Osteocyte (in vitro differentiated cells): ENCODE results near the gene ADRA2B. TPM values are rescaled to one million over a fixed set of nuclear protein-coding genes. Genes with fewer than 3 reads are reported as not detected.
A peak's percentile ranks its signal among the peaks of the same experiment; 100 is the strongest.
"Not testable (repeated sequence)": the region's sequence is repeated elsewhere in the genome, so short reads cannot be mapped to it uniquely, and the experiment has no call there.

Experiments used
- DNase-seq: peaks from one replicate; pipeline ENCODE4 v3.0.0; 2021; ENCODE audit warnings: mixed read lengths; ENCODE audit not compliant: unreplicated experiment; ENCODE audit errors: extremely low spot score
- H3K27ac Mint-ChIP-seq: one replicate; pipeline ENCODE4 v1.8.0; 2021; ENCODE audit warnings: mild to moderate bottlenecking, mixed read lengths; ENCODE audit not compliant: unreplicated experiment
- H3K27me3 Mint-ChIP-seq: one replicate; pipeline ENCODE4 v1.8.0; 2021; ENCODE audit warnings: mixed read lengths; ENCODE audit not compliant: unreplicated experiment
- H3K36me3 Mint-ChIP-seq: one replicate; pipeline ENCODE4 v1.8.0; 2021; ENCODE audit warnings: mixed read lengths; ENCODE audit not compliant: unreplicated experiment
- H3K4me1 Mint-ChIP-seq: one replicate; pipeline ENCODE4 v1.8.0; 2021; ENCODE audit warnings: mixed read lengths; ENCODE audit not compliant: unreplicated experiment
- H3K4me3 Mint-ChIP-seq: one replicate; pipeline ENCODE4 v1.8.0; 2021; ENCODE audit warnings: mild to moderate bottlenecking, moderate library complexity, mixed read lengths; ENCODE audit not compliant: unreplicated experiment
- H3K9me3 Mint-ChIP-seq: one replicate; pipeline ENCODE4 v1.8.0; 2021; ENCODE audit warnings: mixed read lengths; ENCODE audit not compliant: unreplicated experiment
- total RNA-seq: library from RNA; stranded (reverse); gene quantifications from 2 replicates; pipeline ENCODE4 v1.2.1, GENCODE V29; 2021
- TF ChIP-seq, protein P1 (sequence below): fragments of 200-600 bp; sonication (generic); IDR thresholded peaks from 2 replicates; pipeline ENCODE4 v1.5.0; 2021; ENCODE audit warnings: antibody characterized with exemption, mild to moderate bottlenecking, moderate library complexity

Gene ADRA2B
- total RNA-seq, 1 donor from 2014 or later, result not detected

DNA sequence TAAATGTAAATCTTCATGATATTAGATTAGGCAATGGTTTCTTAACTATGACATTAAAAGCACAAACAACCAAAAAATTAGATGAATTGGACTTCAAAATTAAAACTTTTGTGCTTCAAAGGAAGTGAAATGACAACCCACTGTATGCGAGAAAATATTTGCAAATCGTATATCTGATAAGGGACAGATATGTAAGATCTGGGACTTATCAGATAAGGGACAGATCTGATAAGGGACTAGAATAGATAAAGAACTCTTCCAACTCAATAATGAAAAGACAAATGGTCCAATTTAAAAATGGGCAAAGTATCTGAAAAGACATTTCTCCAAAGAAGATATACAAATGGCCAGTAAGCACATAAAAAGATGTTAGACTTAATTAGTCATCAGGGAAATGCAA lies 29.2 kb downstream of the ADRA2B start:
- TF ChIP-seq, protein P1, sequence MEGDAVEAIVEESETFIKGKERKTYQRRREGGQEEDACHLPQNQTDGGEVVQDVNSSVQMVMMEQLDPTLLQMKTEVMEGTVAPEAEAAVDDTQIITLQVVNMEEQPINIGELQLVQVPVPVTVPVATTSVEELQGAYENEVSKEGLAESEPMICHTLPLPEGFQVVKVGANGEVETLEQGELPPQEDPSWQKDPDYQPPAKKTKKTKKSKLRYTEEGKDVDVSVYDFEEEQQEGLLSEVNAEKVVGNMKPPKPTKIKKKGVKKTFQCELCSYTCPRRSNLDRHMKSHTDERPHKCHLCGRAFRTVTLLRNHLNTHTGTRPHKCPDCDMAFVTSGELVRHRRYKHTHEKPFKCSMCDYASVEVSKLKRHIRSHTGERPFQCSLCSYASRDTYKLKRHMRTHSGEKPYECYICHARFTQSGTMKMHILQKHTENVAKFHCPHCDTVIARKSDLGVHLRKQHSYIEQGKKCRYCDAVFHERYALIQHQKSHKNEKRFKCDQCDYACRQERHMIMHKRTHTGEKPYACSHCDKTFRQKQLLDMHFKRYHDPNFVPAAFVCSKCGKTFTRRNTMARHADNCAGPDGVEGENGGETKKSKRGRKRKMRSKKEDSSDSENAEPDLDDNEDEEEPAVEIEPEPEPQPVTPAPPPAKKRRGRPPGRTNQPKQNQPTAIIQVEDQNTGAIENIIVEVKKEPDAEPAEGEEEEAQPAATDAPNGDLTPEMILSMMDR, result no peak
- Mint-ChIP-seq H3K36me3 (no peaks in the 10 kb centered on the region), H3K27ac (no peak overlapping the region), H3K9me3 (no peaks in the 10 kb centered on the region), H3K4me3 (no peak overlapping the region), H3K4me1 (peaks cover 3% of the 10 kb centered on the region), H3K27me3 (peaks cover 19% of the 10 kb centered on the region)
- DNase-seq, result no peak

DNA sequence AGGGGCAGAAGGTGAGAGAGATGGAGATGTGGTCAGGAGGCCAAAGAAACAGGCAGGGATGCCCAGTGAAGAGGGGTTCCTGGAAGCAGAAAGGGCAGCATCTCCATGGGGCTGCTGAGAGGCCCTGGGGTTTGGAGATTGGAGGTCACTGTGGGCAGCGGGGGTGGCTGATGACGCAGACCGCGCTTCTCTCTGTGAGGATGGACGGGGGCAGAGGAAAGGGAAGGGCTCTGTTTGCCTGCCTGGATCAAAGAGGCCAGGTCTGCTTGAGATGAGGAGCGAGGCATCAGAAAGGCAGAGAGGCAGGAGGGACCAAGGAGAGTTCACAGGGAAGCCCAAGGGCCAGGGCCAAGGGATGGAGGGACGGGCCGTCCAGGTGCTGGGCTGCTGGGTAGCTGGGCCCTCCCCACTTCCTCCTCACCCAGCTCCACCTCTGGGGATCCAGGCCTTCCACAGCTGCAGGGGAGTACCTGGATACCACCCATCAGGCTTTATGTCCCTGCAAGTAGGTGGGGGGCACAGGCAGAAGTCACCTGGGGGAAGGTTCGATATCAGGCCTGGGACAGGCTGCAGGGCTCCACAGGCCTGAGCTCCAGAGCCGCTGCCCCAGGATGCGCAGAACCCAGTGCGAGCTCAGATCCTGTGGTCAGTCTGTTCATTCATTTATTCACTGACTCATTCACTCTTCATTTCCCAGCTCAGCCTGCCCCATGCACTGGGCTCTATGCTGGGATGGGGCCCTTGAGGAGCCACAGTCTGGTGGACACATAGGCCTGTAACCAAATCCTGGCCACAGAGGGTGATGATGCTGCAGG lies 30.6 kb downstream of the ADRA2B start:
- H3K4me1 Mint-ChIP-seq, result no peaks in the 10 kb centered on the region
- H3K27me3 Mint-ChIP-seq, result peaks cover 27% of the 10 kb centered on the region
- no peaks in the 10 kb centered on the region for H3K36me3 Mint-ChIP-seq
- no peak overlapping the region for H3K27ac Mint-ChIP-seq
- peak; percentile 73 for DNase-seq
- H3K9me3 Mint-ChIP-seq, result peaks cover under 1% of the 10 kb centered on the region
- H3K4me3 Mint-ChIP-seq, result no peak overlapping the region
- TF ChIP-seq, protein P1, result no peak

DNA sequence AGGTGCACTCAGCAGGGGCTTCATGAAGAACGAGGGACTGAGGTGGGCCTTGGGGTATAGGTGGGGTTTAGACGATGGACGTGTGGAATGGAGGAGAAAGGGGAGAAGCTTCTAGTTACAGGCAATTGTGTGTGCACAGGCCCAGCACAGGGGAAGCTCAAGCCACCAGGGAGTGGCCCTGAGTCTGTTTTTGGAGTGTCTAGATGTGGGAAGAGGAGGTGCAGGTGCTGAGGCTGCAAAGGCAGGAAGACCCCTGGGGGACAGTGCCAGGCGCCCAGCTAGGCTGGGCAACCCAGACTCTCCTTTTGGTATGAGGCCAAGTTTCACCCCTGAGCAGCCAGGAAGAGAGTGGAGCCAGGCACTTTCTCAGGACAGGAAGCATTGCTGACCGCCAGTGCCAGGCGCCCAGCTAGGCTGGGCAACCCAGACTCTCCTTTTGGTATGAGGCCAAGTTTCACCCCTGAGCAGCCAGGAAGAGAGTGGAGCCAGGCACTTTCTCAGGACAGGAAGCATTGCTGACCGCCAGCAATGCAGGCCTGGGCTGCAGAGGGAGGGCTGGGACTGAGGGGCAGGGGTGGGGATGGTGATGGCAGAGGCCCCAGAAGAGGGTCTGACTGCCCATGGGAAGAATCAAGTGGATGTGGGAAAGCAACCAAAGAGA lies 31.4 kb downstream of the ADRA2B start:
- H3K27ac Mint-ChIP-seq, H3K9me3 Mint-ChIP-seq, H3K4me3 Mint-ChIP-seq, H3K4me1 Mint-ChIP-seq, DNase-seq, H3K36me3 Mint-ChIP-seq: not testable (repeated sequence)
- peaks cover 35% of the 10 kb centered on the region for H3K27me3 Mint-ChIP-seq

DNA sequence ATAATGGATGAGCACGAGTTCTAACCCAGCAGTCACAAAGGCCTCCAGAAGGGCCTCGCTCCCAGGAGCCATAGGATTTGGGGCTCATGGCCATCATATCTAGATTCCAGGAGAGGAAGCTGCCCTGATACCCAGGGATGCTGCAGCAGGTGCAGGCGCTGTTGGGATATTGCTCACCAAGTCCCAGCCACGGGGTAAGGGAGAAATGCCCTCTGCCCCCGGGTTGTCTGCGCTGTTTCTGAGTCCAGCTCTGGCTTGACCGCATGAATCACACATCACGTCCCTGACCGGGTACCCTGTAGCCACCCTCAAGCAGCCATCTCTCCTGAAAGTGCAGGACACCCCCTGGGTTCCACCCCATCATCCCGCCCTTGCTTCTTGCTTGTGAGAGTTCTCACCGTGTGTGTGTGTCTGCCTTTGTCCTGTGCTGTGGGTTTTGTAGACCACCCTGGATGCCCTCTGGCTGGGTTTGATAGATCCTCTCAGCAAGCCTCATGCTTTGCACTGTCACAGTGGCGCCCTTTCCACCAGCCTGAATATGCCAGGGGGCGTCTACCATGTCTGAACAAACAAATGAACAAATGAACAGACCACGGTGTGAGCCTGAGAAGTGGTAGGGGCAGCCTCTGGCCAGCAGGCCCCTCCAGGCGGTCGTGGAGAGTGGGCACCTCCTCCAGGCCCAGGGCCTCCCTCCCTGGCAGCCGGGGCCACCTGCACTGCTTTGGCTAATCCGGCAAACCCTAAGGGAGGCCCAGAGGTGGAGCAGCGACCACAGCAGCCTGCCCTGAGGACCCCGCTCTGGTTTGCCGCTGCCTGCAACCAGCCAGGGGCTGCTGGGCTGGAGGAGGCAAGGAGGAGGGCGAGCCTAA lies 32.1 kb downstream of the ADRA2B start:
- no peaks in the 10 kb centered on the region for H3K4me1 Mint-ChIP-seq
- TF ChIP-seq, protein P1, result no peak
- H3K27me3 Mint-ChIP-seq, result peaks cover 42% of the 10 kb centered on the region
- H3K4me3 Mint-ChIP-seq, result no peak overlapping the region
- H3K36me3 Mint-ChIP-seq, result no peaks in the 10 kb centered on the region
- peaks cover 4% of the 10 kb centered on the region for H3K9me3 Mint-ChIP-seq
- H3K27ac Mint-ChIP-seq, result no peak overlapping the region
- peak; percentile 83 for DNase-seq

DNA sequence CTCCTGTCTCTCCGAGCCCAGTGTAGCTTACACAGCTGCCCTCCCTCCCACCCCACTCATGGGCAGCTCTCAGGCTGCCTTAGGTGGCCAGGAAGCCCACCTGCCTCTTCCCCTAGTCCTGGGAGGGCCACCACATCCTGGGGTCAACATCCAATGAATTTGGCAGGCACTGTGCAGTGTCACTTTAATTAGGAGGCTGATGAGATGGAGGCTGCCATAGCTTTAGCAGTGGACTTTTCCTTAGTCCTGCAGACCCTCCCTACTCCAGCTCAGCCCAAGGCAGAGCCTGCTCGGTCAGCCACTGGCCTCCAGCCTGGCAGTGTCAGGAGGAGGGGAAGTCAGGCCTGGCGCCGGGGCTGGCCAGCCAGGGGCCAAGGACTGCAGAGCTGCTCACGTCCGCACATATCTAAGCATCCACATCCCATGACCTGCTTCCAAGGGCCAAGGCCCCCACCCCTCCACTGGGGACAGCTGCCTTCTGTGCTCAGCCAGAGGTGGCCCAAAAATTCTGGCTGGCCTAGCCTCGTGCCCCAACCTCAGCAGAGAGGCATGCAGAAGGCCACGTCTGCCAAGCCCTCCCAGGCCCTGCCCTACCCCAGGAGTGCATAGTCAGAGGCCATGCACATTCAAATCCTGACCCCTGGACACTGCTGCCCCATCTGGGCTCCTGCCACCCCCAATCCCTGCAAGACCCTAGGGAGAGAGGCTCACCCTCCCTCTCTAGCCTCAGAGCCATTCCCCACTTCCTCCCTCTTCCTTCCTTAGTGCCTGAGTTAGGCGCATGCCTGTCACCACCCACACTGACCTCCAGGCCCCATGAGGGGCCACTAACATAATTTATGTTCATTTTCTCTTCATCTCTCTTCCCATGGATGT lies 33.1 kb downstream of the ADRA2B start:
- no peak overlapping the region for H3K4me3 Mint-ChIP-seq
- peak; percentile 83 for DNase-seq
- H3K36me3 Mint-ChIP-seq, result no peaks in the 10 kb centered on the region
- no peaks in the 10 kb centered on the region for H3K4me1 Mint-ChIP-seq
- TF ChIP-seq, protein P1, result no peak
- peaks cover 4% of the 10 kb centered on the region for H3K9me3 Mint-ChIP-seq
- no peak overlapping the region for H3K27ac Mint-ChIP-seq
- H3K27me3 Mint-ChIP-seq, result peaks cover 51% of the 10 kb centered on the region
